Breast epithelium (tissue), 3 donors: ENCODE results near the gene ARHGEF25.

Source experiments
- POLR2A ChIP-seq: fragments of 450-650 bp; IDR thresholded peaks from one replicate; pipeline ENCODE4 v1.6.1; 2016; ENCODE audit warnings: antibody characterized with exemption, mild to moderate bottlenecking, moderate library complexity
- POLR2AphosphoS5 ChIP-seq, 3 donors: sonication (generic); formaldehyde crosslinking; IDR thresholded peaks; one replicate each; pipeline ENCODE4 v1.6.1; 2017; ENCODE audit warnings: antibody characterized with exemption in 3 of 3
- TF ChIP-seq, protein P1 (sequence below), 3 donors: fragments of 450-650 bp; IDR thresholded peaks; one replicate each; pipeline ENCODE4 v1.5.1; 2016 to 2017; ENCODE audit warnings: antibody characterized with exemption in 3 of 3, mild to moderate bottlenecking in 3 of 3, moderate library complexity in 3 of 3

DNA sequence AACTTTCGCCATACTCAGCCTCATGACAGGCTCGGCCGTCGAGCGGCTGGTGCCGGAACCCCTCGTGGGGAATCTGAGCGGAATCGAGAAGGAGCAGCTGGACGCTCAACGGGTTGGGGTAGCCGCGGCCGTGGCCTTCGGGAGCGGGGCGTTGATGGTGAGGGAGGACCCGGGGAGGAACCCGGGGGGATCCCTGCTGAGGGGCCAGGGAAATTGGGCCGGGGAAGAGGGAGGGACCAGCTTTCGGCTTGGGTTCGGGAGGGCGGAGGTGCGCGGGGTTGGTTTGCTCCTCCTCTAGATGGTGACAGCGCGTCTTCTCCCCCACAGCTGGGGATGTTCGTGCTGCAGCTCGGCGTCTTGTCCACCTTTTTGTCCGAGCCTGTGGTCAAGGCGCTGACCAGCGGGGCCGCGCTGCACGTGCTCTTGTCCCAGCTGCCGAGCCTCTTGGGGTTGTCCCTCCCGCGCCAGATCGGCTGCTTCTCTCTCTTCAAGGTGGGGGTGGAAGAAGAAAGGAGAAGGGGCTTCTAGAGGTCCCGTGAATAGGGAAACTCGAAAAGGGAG, 9.8 kb downstream of the ARHGEF25 start:
- TF ChIP-seq POLR2A (no peak), POLR2AphosphoS5 (IDR thresholded peaks at IDR 0.05) (no peak)
- TF ChIP-seq, protein P1, sequence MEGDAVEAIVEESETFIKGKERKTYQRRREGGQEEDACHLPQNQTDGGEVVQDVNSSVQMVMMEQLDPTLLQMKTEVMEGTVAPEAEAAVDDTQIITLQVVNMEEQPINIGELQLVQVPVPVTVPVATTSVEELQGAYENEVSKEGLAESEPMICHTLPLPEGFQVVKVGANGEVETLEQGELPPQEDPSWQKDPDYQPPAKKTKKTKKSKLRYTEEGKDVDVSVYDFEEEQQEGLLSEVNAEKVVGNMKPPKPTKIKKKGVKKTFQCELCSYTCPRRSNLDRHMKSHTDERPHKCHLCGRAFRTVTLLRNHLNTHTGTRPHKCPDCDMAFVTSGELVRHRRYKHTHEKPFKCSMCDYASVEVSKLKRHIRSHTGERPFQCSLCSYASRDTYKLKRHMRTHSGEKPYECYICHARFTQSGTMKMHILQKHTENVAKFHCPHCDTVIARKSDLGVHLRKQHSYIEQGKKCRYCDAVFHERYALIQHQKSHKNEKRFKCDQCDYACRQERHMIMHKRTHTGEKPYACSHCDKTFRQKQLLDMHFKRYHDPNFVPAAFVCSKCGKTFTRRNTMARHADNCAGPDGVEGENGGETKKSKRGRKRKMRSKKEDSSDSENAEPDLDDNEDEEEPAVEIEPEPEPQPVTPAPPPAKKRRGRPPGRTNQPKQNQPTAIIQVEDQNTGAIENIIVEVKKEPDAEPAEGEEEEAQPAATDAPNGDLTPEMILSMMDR (IDR thresholded peaks at IDR 0.05) = no peak
